PC-3 (cell line): ENCODE measurements around the gene FBXO5.

Experiments
- CTCF ChIP-seq: fragments of 300-600 bp; sonication (generic); conservative IDR thresholded peaks from 2 replicates; pipeline ENCODE4 v1.5.1; 2017; ENCODE audit warnings: antibody characterized with exemption, low read depth, mild to moderate bottlenecking, low read length
- EZH2 ChIP-seq: fragments of 300-600 bp; sonication (generic); IDR thresholded peaks from one replicate; pipeline ENCODE4 v1.6.1; 2017; ENCODE audit warnings: antibody characterized with exemption, mild to moderate bottlenecking, low read length; ENCODE audit not compliant: unreplicated experiment
- EZH2phosphoT487 ChIP-seq: fragments of 300-600 bp; sonication (generic); IDR thresholded peaks from 2 replicates; pipeline ENCODE4 v1.6.1; 2018; ENCODE audit warnings: mild to moderate bottlenecking, antibody characterized with exemption, low read length, borderline replicate concordance

- no peak for TF ChIP-seq CTCF
- no peak for TF ChIP-seq EZH2phosphoT487
- TF ChIP-seq EZH2: no peak
Observed at GRCh38 chr6:152976749-152977148, 6.1 kb downstream of the FBXO5 start.
